H7 (cell line): ENCODE results near the gene PRKCZ. TPM values are rescaled to one million over a fixed set of nuclear protein-coding genes. Genes with fewer than 3 reads are reported as not detected.
A peak's percentile ranks its signal among the peaks of the same experiment; 100 is the strongest.
"Not testable (repeated sequence)": the region's sequence is repeated elsewhere in the genome, so short reads cannot be mapped to it uniquely, and the experiment has no call there.

Experiments
- DNase-seq: peaks from one replicate; pipeline ENCODE4 v3.0.0; 2012
- H3K27me3 ChIP-seq: 2 replicates; pipeline ENCODE4 v1.6.0; 2011; ENCODE audit warnings: mild to moderate bottlenecking, low read length; ENCODE audit not compliant: control insufficient read depth, insufficient read depth
- H3K36me3 ChIP-seq: replicated peaks from 2 replicates; pipeline ENCODE4 v1.5.1; 2011; ENCODE audit warnings: low read length; ENCODE audit not compliant: control insufficient read depth, insufficient read depth
- H3K4me3 ChIP-seq: 2 replicates; pipeline ENCODE4 v1.5.1; 2011; ENCODE audit warnings: low read depth, mild to moderate bottlenecking, control low read depth, low read length, moderate library complexity; ENCODE audit not compliant: insufficient read depth
- total RNA-seq: library from RNA; depleted of rRNA; stranded (reverse); fragments of >200 nt; shearing (Covaris generic); gene quantifications from 2 replicates; pipeline ENCODE4 v1.2.3, GENCODE V29; 2014

The PRKCZ gene
- total RNA-seq, 1 experiment from 2014 or later: 38.5 TPM

GRCh38 chr1:2110191-2110737 lies 60.1 kb downstream of the PRKCZ start:
- Histone ChIP-seq H3K27me3 (no peaks in the 10 kb centered on the region), H3K36me3 (peaks cover 4% of the 10 kb centered on the region), H3K4me3 (no peak overlapping the region)
- no peak for DNase-seq

DNA sequence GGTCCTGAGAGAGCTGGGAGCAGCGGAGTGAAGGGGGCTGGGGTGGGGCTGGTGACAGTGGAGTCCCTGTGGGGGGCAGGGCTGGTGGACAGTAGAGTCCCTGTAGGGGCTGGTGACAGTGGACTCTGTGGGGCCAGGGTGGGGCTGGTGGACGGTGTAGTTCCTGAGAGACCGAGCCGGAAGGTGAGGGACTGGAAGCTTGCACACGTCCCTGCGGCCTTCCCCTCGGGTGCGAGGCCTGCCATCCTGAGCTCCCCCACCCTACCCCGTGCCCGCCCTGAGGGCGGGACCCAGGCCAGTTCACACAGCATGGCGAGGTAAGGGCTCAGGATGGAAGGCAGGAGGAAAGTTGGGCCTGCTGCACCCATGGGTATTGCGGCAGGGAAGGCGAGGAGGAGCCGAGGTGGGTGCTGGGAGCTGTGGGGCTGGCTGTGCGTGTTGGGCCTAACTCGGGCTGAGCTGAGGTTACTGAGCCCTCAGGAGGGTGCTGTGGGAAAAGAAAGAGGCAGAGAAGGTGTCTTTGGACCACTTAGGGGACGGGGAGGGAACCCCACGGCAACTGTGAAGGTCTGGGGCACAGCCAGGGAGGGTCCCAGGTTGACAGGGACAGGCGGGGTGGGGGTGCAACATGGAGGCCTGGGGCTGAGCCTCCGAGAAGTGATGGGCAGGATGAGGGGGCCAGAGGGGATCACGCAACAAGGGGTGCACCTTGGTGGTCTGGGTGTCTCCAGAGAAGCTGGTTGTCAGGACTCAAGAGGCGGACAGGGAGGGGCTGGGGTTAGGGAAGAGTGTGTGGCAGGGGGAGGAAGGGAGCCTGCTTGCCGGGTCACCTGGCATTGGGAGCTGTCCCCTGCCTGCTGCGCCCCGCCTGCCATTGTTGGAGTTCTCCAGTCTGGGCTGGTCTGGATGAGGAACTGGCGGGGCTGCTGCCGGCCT lies 60.8 kb downstream of the PRKCZ start:
- Histone ChIP-seq H3K4me3 (no peak overlapping the region), H3K27me3 (no peaks in the 10 kb centered on the region)
- DNase-seq: no peak

DNA sequence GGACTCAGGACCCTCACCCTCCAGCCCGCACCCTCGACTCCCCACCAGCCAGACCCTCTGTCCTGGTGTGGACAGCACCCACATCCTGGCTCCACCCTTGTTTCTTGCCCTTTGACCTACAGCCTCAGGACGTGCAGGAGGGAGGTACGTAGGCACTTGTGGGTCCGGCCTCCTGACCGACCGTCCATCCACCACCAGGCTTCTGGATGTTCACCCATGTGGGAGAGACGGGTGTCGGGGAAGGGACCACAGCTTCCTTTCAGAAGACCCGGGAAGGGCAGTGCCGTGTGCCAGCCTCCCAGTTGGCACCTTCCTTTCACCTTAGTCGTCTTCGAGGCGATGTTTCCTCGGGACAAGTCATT lies 61.4 kb downstream of the PRKCZ start:
- no peaks in the 10 kb centered on the region for H3K27me3 ChIP-seq
- H3K4me3 ChIP-seq: no peak overlapping the region
- peaks cover 2% of the 10 kb centered on the region for H3K36me3 ChIP-seq
- DNase-seq: no peak

More for the DNA sequence above, 60.8 kb downstream of the PRKCZ start:
- peaks cover 4% of the 10 kb centered on the region for H3K36me3 ChIP-seq

DNA sequence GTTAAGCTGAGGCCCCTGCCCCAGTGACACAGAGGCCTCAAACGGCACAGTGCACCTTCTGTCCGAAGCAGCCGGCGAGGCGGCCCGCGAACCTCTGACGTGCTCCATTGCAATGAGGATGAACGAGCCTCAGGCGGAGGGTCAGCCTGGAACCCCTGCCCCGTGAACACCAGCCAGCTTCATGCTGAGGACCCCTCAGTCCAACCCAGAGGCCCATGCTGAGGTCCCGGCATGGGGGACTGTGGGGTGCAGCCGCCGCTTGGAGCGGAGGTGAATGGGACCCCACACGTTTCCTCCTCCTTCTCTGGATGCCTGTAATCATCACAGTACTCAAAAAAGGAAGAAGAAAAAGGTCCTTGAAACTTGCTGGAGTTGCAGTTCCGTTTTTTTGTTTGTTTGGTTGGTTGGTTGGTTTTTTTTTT lies 62.1 kb downstream of the PRKCZ start:
- no peaks in the 10 kb centered on the region for H3K27me3 ChIP-seq
- H3K36me3 ChIP-seq: no peaks in the 10 kb centered on the region; the same call in 1 of the 2 replicates
- H3K4me3 ChIP-seq: no peak overlapping the region
- DNase-seq: no peak

DNA sequence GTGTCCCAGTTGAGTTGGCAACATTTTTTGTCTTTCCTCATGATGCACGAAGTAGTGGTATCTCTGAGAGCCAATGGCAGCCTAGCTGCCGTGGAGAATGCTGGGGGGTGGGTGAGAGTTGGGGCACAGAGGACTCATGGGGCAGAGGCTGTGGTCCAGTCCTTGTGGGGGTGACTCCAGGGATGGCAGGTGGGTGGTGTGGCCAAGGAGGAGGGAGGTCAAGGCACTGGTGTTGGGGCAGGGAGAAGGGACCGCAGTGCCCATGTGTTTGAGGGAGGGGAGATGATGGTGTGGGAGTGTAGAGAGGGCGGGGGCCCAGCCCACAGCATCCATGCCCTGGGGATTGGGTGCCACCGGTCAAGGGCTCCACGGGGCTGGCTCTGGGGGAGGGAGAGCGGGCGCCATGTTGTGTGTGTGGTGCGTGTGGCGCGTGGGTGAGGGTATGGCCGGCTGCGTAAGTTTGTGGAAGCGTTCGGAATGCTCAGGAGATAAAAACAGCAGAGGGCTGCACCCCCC lies 63.5 kb downstream of the PRKCZ start:
- Histone ChIP-seq H3K36me3 (no peaks in the 10 kb centered on the region; the same call in 1 of the 2 replicates), H3K27me3 (no peaks in the 10 kb centered on the region), H3K4me3 (no peak overlapping the region)
- no peak for DNase-seq

DNA sequence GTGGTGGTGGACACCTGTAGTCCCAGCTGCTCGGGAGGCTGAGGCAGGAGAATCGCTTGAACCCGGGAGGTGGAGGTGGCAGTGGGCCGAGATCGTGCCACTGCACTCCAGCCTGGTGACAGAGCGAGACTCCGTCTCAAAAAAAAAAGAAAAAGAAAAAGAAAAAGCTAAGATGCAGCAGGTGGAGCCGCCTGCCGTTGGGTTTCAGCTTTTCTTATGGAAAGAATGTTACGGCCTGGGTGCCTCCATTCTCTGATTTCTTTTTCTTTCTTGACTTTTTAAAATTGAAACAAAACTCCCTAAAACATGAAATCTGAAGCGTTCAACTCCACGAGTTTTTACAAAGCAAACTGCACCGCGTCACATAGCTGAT lies 64.4 kb downstream of the PRKCZ start:
- H3K4me3 ChIP-seq, H3K36me3 ChIP-seq, DNase-seq, H3K27me3 ChIP-seq: not testable (repeated sequence)

GRCh38 chr1:2115008-2115641 lies 64.9 kb downstream of the PRKCZ start:
- no peaks in the 10 kb centered on the region for H3K27me3 ChIP-seq
- peak; percentile 77 for DNase-seq
- H3K36me3 ChIP-seq: no peaks in the 10 kb centered on the region; the same call in 1 of the 2 replicates
- no peak overlapping the region for H3K4me3 ChIP-seq

- Histone ChIP-seq H3K36me3 (no peaks in the 10 kb centered on the region; the same call in 1 of the 2 replicates), H3K27me3 (no peaks in the 10 kb centered on the region), H3K4me3 (no peak overlapping the region)
- peak; percentile 83 for DNase-seq
Measured at GRCh38 chr1:2115702-2116341, 65.6 kb downstream of the PRKCZ start.

DNA sequence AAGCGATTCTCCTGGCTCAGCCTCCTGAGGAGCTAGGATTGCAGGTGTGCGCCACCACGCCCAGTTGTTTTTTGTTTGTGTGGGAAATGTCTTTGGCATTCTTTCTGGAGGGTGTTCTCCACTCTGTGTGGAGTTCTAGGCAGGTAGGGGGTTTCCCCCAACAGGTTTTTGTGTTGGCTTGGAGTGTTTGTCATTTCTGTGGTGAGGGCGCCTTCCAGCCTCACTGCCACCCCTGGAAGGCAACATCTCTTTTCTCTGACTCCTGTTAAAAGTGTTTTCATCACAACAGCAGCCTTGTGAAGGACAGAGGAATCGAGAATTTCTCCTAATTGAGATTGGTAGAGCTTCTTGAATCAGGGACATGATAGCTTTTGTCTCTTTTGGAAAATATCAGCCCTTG lies 69.7 kb downstream of the PRKCZ start:
- no peaks in the 10 kb centered on the region for H3K36me3 ChIP-seq
- no peaks in the 10 kb centered on the region for H3K27me3 ChIP-seq
- DNase-seq: no peak
- H3K4me3 ChIP-seq: no peak overlapping the region

DNA sequence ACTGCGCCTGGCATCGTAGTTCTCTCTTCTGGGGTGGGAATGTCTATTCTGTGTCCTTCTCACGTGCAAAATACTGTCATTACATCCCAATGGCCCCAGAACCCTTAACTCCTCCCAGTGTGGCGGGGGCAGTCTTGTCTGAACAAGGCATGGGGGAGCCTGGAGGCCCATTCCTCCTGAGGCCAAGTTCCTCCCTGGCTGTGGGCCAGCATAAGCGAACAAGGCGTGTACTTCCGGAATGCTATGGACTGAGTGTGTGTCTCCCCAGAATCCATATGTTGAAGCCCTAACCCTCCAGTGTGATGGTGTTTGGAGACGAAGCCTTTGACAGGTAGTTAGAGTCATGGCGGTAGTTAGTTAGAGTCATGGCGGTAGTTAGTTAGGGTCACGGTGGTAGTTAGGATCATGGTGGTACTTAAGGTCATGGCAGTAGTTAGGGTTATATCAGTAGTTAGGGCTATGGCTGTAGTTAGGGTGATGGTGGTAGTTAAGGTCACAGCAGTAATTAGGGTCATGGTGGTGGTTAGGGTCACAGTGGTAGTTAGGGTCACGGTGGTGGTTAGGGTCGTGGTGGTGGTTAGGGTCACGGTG lies 71.0 kb downstream of the PRKCZ start:
- Histone ChIP-seq H3K36me3 (no peaks in the 10 kb centered on the region), H3K4me3 (no peak overlapping the region), H3K27me3 (no peaks in the 10 kb centered on the region)
- DNase-seq: no peak

DNA sequence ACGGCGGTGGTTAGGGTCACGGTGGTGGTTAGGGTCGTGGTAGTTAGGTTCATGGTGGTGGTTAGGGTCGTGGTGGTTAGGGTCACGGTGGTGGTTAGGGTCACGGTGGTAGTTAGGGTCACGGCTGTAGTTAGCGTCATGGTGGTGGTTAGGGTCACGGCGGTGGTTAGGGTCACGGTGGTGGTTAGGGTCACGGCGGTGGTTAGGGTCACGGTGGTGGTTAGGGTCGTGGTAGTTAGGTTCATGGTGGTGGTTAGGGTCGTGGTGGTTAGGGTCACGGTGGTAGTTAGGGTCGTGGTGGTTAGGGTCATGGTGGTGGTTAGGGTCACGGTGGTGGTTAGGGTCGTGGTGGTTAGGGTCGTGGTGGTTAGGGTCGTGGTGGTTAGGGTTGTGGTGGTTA lies 71.6 kb downstream of the PRKCZ start:
- DNase-seq, H3K36me3 ChIP-seq, H3K27me3 ChIP-seq, H3K4me3 ChIP-seq: not testable (repeated sequence)

GRCh38 chr1:2124446-2125198 lies 74.4 kb downstream of the PRKCZ start:
- Histone ChIP-seq H3K36me3 (no peaks in the 10 kb centered on the region), H3K27me3 (no peaks in the 10 kb centered on the region), H3K4me3 (no peak overlapping the region)
- DNase-seq: no peak

DNA sequence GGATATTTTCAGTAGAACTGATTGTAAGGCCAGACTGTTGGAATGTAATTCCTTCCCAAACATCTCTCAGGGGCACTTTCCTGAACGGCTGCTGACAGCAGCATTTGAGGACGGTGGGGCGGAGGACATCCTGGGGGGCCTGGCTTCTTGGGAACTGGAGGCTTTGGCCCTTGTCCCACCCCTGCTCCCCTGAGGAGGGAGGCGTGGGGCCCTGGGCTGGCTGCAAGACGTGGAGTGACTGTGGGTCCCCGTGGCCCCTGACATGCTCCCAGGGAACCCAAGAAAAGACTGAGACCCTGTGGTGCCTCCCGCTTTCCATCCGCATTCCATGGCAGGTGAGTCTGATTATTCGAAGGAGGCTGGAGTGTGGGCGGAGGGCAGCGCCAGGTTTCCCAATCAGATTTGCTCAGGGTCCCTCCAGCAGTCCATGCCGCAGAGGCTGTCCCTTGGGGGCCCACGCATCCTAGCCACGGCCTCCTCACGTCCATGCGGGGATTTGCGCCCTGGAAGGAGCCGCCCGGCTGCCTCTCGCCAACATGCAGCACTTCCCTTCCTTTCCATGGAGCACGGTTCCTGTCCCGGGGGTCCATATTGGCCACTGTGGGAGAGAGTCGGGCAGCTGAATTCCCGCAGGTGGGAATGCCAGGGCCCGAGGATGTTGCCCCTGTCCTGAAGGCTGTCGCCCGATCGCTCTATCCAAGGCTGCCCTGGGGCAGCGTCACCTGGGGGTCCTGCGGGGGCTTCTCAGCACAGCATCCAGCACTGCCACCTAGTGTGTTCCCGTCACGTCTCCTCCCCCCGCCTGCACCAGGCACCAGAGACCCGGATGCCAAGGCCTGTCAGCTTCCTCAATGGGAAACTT lies 75.4 kb downstream of the PRKCZ start:
- H3K27me3 ChIP-seq: no peaks in the 10 kb centered on the region
- H3K36me3 ChIP-seq: no peaks in the 10 kb centered on the region
- peak; percentile 71 for DNase-seq
- H3K4me3 ChIP-seq: no peak overlapping the region
